Measurements from ENCODE around the gene GPR155. TPM values are rescaled to one million over a fixed set of nuclear protein-coding genes. Genes with fewer than 3 reads are reported as not detected.
"Not testable (repeated sequence)": the region's sequence is repeated elsewhere in the genome, so short reads cannot be mapped to it uniquely, and the experiment has no call there.

GPR155 gene
- total and polyA plus RNA-seq, 2 of the 4 experiments (the other 2 are of a cell fraction): 2.3 to 3.4 TPM

DNA sequence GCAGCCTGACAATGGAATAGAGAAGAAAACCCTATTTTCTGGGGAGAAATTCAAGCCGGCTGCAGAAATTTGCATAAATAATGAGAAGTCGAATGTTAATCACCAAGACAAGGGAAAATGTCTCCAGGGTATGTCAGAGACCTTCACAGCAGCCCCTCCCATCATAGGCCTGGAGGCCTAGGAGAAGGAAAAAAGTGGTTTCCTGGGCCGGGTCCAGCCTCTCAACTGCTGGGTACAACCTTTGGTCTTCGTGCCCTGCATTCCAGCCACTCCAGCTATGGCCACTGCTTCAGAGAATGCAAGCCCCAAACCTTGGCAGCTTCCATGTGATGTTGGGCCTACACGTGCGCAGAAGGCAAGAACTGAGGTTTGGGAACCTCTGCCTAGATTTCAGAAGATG lies 97.3 kb downstream of the GPR155 start:
- Histone ChIP-seq H3K4me3 (ENCODE audit: insufficient read depth, low read depth, low read length) (no peak overlapping the region), H2BK5ac (ENCODE audit: low read depth, low read length, poor library complexity, severe bottlenecking) (no peak overlapping the region), H2AFZ (replicated peaks; ENCODE audit: low read length, poor library complexity) (no peak overlapping the region), H2AK5ac (ENCODE audit: low read depth, low read length) (no peak overlapping the region), H3K18ac (ENCODE audit: low read depth, low read length) (no peak overlapping the region), H3K9me1 (ENCODE audit: insufficient read depth, low read length) (no peaks in the 10 kb centered on the region), H3K56ac (ENCODE audit: extremely low read depth, insufficient read depth, low read length) (no peak overlapping the region), H4K5ac (ENCODE audit: low read depth, low read length) (no peak overlapping the region), H2BK120ac (ENCODE audit: low read depth, low read length) (no peak overlapping the region), H3K9me3 (ENCODE audit: control insufficient read depth, insufficient read depth, low read length) (no peaks in the 10 kb centered on the region), H3K27me3 (ENCODE audit: control insufficient read depth, insufficient read depth, low read length) (no peaks in the 10 kb centered on the region), H4K91ac (ENCODE audit: insufficient read depth, low read depth, low read length) (no peak overlapping the region), H3K27ac (ENCODE audit: insufficient read depth, low read length) (no peak overlapping the region), H2AK9ac (replicated peaks; ENCODE audit: low read depth, low read length, poor library complexity) (no peak overlapping the region), H3K36me3 (ENCODE audit: control insufficient read depth, insufficient read depth, low read length) (peaks cover 18% of the 10 kb centered on the region), H2BK15ac (ENCODE audit: low read depth, low read length) (no peak overlapping the region), H3K9ac (ENCODE audit: low read depth, low read length) (no peak overlapping the region), H2BK20ac (ENCODE audit: low read depth, low read length) (no peak overlapping the region), H3K4ac (ENCODE audit: low read depth, low read length) (no peak overlapping the region), H4K20me1 (ENCODE audit: insufficient read depth, low read length) (peaks cover 3% of the 10 kb centered on the region), H3K79me1 (ENCODE audit: low read depth in 1 of 2, low read length in 2 of 2) (peaks cover 22 to 49% of the 10 kb centered on the region in 2 experiments), H3K4me2 (ENCODE audit: low read depth, low read length) (no peak overlapping the region), H4K8ac (ENCODE audit: low read depth in 2 of 2, low read length in 2 of 2) (no peak overlapping the region), H3K23ac (ENCODE audit: low read depth, low read length) (no peak overlapping the region), H3K14ac (replicated peaks; ENCODE audit: low read depth, low read length) (no peak overlapping the region), H3K4me1 (ENCODE audit: control insufficient read depth, insufficient read depth, low read length) (peaks cover 2% of the 10 kb centered on the region; the same call in 1 of the 2 replicates)
- DNase-seq: no peak
- no TSS peak for BruUV-seq (replicated peaks)
- ChIA-PET CTCF (no interaction called here), POLR2A (ENCODE audit: unreplicated experiment) (no interaction called here)
- ATAC-seq (ENCODE audit: low read depth): no peak
- no CpG with 5 or more reads among the region's 6 CpGs for WGBS, 2 experiments (ENCODE audit: extremely low coverage in 2 of 2, insufficient read length in 1 of 2)
- intact Hi-C loops (cut with micrococcal nuclease): no loop called here
- no peak for TF ChIP-seq MXI1 (IDR thresholded peaks at IDR 0.05; ENCODE audit: borderline replicate concordance, low read depth, low read length)
- no peak for TF ChIP-seq RCOR1 (IDR thresholded peaks at IDR 0.05; ENCODE audit: insufficient replicate concordance, low read length)
- no peak for TF ChIP-seq RFX5 (IDR thresholded peaks at IDR 0.05; ENCODE audit: low read depth, low read length)
- TF ChIP-seq, protein P1, sequence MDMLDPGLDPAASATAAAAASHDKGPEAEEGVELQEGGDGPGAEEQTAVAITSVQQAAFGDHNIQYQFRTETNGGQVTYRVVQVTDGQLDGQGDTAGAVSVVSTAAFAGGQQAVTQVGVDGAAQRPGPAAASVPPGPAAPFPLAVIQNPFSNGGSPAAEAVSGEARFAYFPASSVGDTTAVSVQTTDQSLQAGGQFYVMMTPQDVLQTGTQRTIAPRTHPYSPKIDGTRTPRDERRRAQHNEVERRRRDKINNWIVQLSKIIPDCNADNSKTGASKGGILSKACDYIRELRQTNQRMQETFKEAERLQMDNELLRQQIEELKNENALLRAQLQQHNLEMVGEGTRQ (IDR thresholded peaks at IDR 0.05; ENCODE audit: low read depth, low read length): no peak
- in situ Hi-C loops (cut with MboI; ENCODE audit: low sequenced_read_pairs): no loop called here
- dilution Hi-C loops (cut with HindIII; ENCODE audit: low sequenced_read_pairs, unreplicated experiment): no loop called here

DNA sequence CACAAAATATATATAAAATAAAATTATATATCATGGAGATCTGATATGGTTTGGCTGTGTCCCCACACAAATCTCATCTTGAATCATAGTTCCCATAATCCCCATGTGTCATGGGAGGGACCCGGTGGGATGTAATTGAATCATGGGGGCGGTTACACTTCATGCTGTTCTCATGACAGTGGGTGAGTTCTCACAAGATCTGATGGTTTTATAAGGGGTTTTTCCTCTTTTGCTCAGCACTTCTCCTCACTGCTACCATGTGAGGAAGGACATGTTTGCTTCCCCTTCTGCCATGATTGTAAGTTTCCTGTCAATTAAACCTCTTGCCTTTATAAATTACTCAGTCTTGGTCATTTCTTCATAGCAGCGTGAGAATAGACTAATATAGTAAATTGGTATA lies 98.1 kb downstream of the GPR155 start:
- H4K20me1 ChIP-seq (ENCODE audit: insufficient read depth, low read length); CTCF ChIA-PET; H2BK15ac ChIP-seq (ENCODE audit: low read depth, low read length); H3K27ac ChIP-seq (ENCODE audit: insufficient read depth, low read length); H3K14ac ChIP-seq (replicated peaks; ENCODE audit: low read depth, low read length); H4K91ac ChIP-seq (ENCODE audit: insufficient read depth, low read depth, low read length); intact Hi-C loops (cut with micrococcal nuclease); DNase-seq; H4K8ac ChIP-seq (ENCODE audit: low read depth in 2 of 2, low read length in 2 of 2); in situ Hi-C loops (cut with MboI; ENCODE audit: low sequenced_read_pairs); H3K9me3 ChIP-seq (ENCODE audit: control insufficient read depth, insufficient read depth, low read length); ATAC-seq (ENCODE audit: low read depth); H2BK20ac ChIP-seq (ENCODE audit: low read depth, low read length); H4K5ac ChIP-seq (ENCODE audit: low read depth, low read length); dilution Hi-C loops (cut with HindIII; ENCODE audit: low sequenced_read_pairs, unreplicated experiment); H3K23ac ChIP-seq (ENCODE audit: low read depth, low read length); H2AK5ac ChIP-seq (ENCODE audit: low read depth, low read length); H2AK9ac ChIP-seq (replicated peaks; ENCODE audit: low read depth, low read length, poor library complexity); POLR2A ChIA-PET (ENCODE audit: unreplicated experiment); BruUV-seq (replicated peaks); H2AFZ ChIP-seq (replicated peaks; ENCODE audit: low read length, poor library complexity); H3K4me2 ChIP-seq (ENCODE audit: low read depth, low read length); H3K9ac ChIP-seq (ENCODE audit: low read depth, low read length); H3K18ac ChIP-seq (ENCODE audit: low read depth, low read length); H3K4me1 ChIP-seq (ENCODE audit: control insufficient read depth, insufficient read depth, low read length); H3K9me1 ChIP-seq (ENCODE audit: insufficient read depth, low read length); H2BK120ac ChIP-seq (ENCODE audit: low read depth, low read length); H3K4me3 ChIP-seq (ENCODE audit: insufficient read depth, low read depth, low read length); H3K56ac ChIP-seq (ENCODE audit: extremely low read depth, insufficient read depth, low read length); H2BK5ac ChIP-seq (ENCODE audit: low read depth, low read length, poor library complexity, severe bottlenecking); H3K4ac ChIP-seq (ENCODE audit: low read depth, low read length); H3K27me3 ChIP-seq (ENCODE audit: control insufficient read depth, insufficient read depth, low read length): not testable (repeated sequence)
- Histone ChIP-seq H3K79me1 (ENCODE audit: low read depth in 1 of 2, low read length in 2 of 2) (peaks cover 21 to 57% of the 10 kb centered on the region in 2 experiments), H3K36me3 (ENCODE audit: control insufficient read depth, insufficient read depth, low read length) (peaks cover 18% of the 10 kb centered on the region)
- WGBS, 2 experiments (ENCODE audit: extremely low coverage in 2 of 2, insufficient read length in 1 of 2): no CpG with 5 or more reads among the region's 3 CpGs

Measured in IMR-90 (cell line).